OCI-LY7 (cell line): ENCODE measurements around the gene SPTLC1. TPM values are rescaled to one million over a fixed set of nuclear protein-coding genes. Genes with fewer than 3 reads are reported as not detected.
"Not testable (repeated sequence)": the region's sequence is repeated elsewhere in the genome, so short reads cannot be mapped to it uniquely, and the experiment has no call there.

Experiments used
- BruUV-seq: library from RNA; stranded (reverse); fragments of 400-500 nt; replicated peaks from 2 replicates; lab custom pipeline; 2021; lab: Mats Ljungman, UMichigan
- CTCF ChIA-PET: fragments of 300-600 bp; sonication (Branson Sonifier 250); formaldehyde crosslinking; loops from one replicate; lab custom pipeline; 2022; ENCODE audit warnings: antibody characterized with exemption; ENCODE audit not compliant: unreplicated experiment; lab: Charles Lee
- POLR2A ChIA-PET: fragments of 300-600 bp; sonication (Branson Sonifier 250); formaldehyde crosslinking; loops from one replicate; lab custom pipeline; 2022; ENCODE audit warnings: antibody characterized with exemption; lab: Charles Lee
- DNase-seq: peaks from one replicate; pipeline ENCODE4 v3.0.0-alpha.2; 2015; ENCODE audit warnings: low spot score
- H2AFZ ChIP-seq: fragments of 200-600 bp; sonication (generic), shearing (Covaris generic); 2 replicates; pipeline ENCODE4 v1.6.1; 2014; ENCODE audit warnings: mild to moderate bottlenecking, antibody characterized with exemption, low read length, moderate library complexity
- H3K27ac ChIP-seq: fragments of 200-600 bp; sonication (generic); 2 replicates; pipeline ENCODE4 v1.5.1; 2014; ENCODE audit warnings: mixed run types, low read depth, mild to moderate bottlenecking, moderate library complexity, low read length, inconsistent platforms; ENCODE audit not compliant: poor library complexity, severe bottlenecking
- H3K36me3 ChIP-seq: fragments of 200-600 bp; sonication (generic); 2 replicates; pipeline ENCODE4 v1.6.1; 2014; ENCODE audit warnings: mild to moderate bottlenecking, antibody characterized with exemption, low read length, moderate library complexity, mixed read lengths; ENCODE audit not compliant: insufficient read depth
- H3K4me1 ChIP-seq: fragments of 200-600 bp; sonication (generic); 2 replicates; pipeline ENCODE4 v1.5.1; 2014; ENCODE audit warnings: mild to moderate bottlenecking, low read length; ENCODE audit not compliant: insufficient read depth, poor library complexity, severe bottlenecking
- H3K4me2 ChIP-seq: fragments of 200-600 bp; sonication (generic); 2 replicates; pipeline ENCODE4 v1.6.1; 2014; ENCODE audit warnings: mild to moderate bottlenecking, low read length
- H3K4me3 ChIP-seq: fragments of 200-600 bp; sonication (generic); 2 replicates; pipeline ENCODE4 v1.5.1; 2014; ENCODE audit warnings: mild to moderate bottlenecking, low read depth, low read length; ENCODE audit not compliant: poor library complexity, severe bottlenecking
- H3K79me2 ChIP-seq: fragments of 200-600 bp; sonication (generic); 2 replicates; pipeline ENCODE4 v1.6.1; 2016; ENCODE audit warnings: low read depth, mild to moderate bottlenecking, low read length, moderate library complexity, mixed read lengths; ENCODE audit not compliant: insufficient read depth
- H3K9me2 ChIP-seq: fragments of 200-600 bp; sonication (generic); 2 replicates; pipeline ENCODE4 v1.6.1; 2016; ENCODE audit warnings: mild to moderate bottlenecking, low read length, mixed read lengths; ENCODE audit not compliant: insufficient read depth
- H3K9me3 ChIP-seq: fragments of 200-600 bp; sonication (generic); 2 replicates; pipeline ENCODE4 v1.6.1; 2014; ENCODE audit warnings: mild to moderate bottlenecking, mixed run types, low read length, mixed read lengths
- H4K20me1 ChIP-seq: fragments of 200-600 bp; sonication (generic); 2 replicates; pipeline ENCODE4 v1.6.1; 2014; ENCODE audit warnings: mild to moderate bottlenecking, antibody characterized with exemption, low read length, moderate library complexity, mixed read lengths; ENCODE audit not compliant: insufficient read depth
- EZH2phosphoT487 ChIP-seq: fragments of 200-600 bp; sonication (generic); IDR thresholded peaks from 2 replicates; pipeline ENCODE4 v1.6.1; 2018; ENCODE audit warnings: low read depth, borderline replicate concordance, mild to moderate bottlenecking, mixed run types, antibody characterized with exemption, low read length, moderate library complexity, mixed read lengths
- intact Hi-C: fragments of 100-400 bp; cut with micrococcal nuclease; formaldehyde crosslinking; loops from one replicate; pipeline ENCODE4 v1.10.0; 2022; ENCODE audit not compliant: unreplicated experiment
- total RNA-seq, 2 experiments: library from RNA; depleted of rRNA in 1 of 2; stranded (reverse); fragments of >200 nt in 1 of 2; shearing (Covaris generic) in 1 of 2; gene quantifications; 2 replicates each; pipeline ENCODE4 v1.2.3, GENCODE V29; 2014 to 2022
- TF ChIP-seq, protein P1 (sequence below): fragments of 200-600 bp; sonication (generic); conservative IDR thresholded peaks from 2 replicates; pipeline ENCODE4 v1.5.1; 2014; ENCODE audit warnings: mild to moderate bottlenecking, antibody characterized with exemption, low read length, moderate library complexity, mixed read lengths

The SPTLC1 gene
- total RNA-seq, 2 experiments from 2014 or later, result 42.2 to 48.7 TPM

DNA sequence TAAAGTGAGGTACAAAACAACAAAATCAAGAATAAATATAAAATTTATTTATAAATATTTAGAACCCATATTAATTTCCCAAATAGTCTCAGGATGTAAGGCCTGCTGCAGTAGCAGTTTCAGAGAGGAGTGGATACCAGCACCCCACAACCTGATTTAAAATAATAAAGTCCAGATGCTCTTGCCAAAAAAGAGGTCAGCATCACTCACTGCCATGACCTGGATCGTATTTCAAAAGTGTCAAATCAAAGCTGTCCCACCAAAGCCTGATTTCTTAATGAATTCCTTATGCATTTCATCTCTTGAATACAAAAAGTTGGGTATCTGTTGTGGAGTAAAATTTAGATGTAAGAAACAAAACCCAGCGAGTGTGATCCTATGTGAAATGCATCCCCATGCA, 107.2 kb downstream of the SPTLC1 start:
- Histone ChIP-seq H3K4me2 (no peak overlapping the region), H3K4me3 (no peak overlapping the region), H3K79me2 (no peaks in the 10 kb centered on the region), H4K20me1 (no peaks in the 10 kb centered on the region), H3K27ac (no peak overlapping the region), H3K36me3 (no peaks in the 10 kb centered on the region), H3K9me2 (no peaks in the 10 kb centered on the region), H2AFZ (no peak overlapping the region), H3K9me3 (no peaks in the 10 kb centered on the region), H3K4me1 (no peaks in the 10 kb centered on the region)
- ChIA-PET POLR2A (no interaction called here), CTCF (no interaction called here)
- no peak for DNase-seq
- intact Hi-C loops, result no loop called here
- no TSS peak for BruUV-seq
- TF ChIP-seq, protein P1, sequence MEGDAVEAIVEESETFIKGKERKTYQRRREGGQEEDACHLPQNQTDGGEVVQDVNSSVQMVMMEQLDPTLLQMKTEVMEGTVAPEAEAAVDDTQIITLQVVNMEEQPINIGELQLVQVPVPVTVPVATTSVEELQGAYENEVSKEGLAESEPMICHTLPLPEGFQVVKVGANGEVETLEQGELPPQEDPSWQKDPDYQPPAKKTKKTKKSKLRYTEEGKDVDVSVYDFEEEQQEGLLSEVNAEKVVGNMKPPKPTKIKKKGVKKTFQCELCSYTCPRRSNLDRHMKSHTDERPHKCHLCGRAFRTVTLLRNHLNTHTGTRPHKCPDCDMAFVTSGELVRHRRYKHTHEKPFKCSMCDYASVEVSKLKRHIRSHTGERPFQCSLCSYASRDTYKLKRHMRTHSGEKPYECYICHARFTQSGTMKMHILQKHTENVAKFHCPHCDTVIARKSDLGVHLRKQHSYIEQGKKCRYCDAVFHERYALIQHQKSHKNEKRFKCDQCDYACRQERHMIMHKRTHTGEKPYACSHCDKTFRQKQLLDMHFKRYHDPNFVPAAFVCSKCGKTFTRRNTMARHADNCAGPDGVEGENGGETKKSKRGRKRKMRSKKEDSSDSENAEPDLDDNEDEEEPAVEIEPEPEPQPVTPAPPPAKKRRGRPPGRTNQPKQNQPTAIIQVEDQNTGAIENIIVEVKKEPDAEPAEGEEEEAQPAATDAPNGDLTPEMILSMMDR, result no peak

DNA sequence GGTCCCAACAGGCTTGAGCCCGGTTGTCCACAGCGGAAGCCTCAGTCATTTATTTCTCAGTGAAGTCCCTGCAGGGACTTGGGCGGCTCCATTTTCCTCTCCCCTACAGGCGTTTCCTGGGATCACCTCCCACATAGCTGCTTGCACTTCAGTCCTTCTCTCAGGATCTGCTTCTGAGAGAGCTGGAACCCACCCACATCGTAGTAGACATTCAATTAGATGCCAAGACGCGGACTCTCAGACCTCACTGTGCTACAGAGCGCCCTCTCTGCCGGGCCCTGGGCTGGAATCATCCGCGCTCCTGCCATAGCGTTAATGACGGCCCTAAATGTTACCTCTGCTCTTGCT, 111.2 kb downstream of the SPTLC1 start:
- H3K4me2 ChIP-seq, result no peak overlapping the region
- no peaks in the 10 kb centered on the region for H3K9me2 ChIP-seq
- H3K79me2 ChIP-seq, result no peaks in the 10 kb centered on the region
- no peaks in the 10 kb centered on the region for H3K36me3 ChIP-seq
- DNase-seq, result no peak
- POLR2A ChIA-PET, result no interaction called here
- CTCF ChIA-PET, result no interaction called here
- no peak overlapping the region for H3K27ac ChIP-seq
- intact Hi-C loops, result no loop called here
- H3K9me3 ChIP-seq, result no peaks in the 10 kb centered on the region
- no TSS peak for BruUV-seq
- H4K20me1 ChIP-seq, result no peaks in the 10 kb centered on the region
- no peak overlapping the region for H2AFZ ChIP-seq
- H3K4me1 ChIP-seq, result no peaks in the 10 kb centered on the region
- H3K4me3 ChIP-seq, result no peak overlapping the region
- TF ChIP-seq EZH2phosphoT487, result no peak
- TF ChIP-seq, protein P1, result no peak

DNA sequence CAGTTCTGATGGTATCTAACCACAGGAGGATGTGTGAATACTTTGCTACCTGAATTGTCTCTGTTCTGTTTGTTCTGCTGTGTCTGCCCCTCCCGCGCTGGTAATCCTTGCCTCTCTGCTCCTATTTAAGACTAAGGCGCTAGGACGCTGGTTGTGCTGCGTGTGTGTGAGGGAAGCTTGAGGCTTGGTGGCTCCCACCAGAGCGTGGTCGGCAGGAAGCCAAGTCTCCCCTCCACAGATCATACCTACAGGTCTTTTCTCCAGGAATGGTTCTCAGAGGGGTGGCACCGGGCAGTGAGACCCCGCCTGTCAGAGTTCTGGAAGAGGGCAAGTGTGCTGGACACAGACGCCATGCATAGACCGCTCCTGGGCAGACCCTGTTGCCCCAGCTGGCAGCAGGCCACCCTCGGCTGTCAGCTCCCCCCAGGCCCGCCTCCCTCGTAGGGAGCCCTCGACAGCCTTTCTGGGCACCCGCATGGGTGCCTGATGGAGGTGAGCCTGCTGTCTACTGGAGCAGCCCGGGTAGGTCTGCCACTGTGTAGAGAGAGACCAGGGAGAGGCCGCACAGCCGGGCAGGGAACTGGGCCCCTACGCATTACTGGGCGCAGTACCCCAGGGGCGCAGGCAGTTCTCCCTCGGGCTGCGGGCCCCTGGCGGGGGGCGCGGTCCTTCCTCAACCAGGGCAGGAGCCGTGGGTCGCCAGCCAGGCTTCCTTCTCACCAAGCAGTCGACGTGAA, 111.7 kb downstream of the SPTLC1 start:
- TF ChIP-seq, protein P1, result no peak
- TF ChIP-seq EZH2phosphoT487, result no peak
- ChIA-PET POLR2A (no interaction called here), CTCF (no interaction called here)
- intact Hi-C loops, result no loop called here
- DNase-seq, result no peak
- Histone ChIP-seq H3K4me2 (no peak overlapping the region), H3K27ac (no peak overlapping the region), H2AFZ (no peak overlapping the region), H3K9me3 (no peaks in the 10 kb centered on the region), H3K4me1 (no peaks in the 10 kb centered on the region), H3K79me2 (no peaks in the 10 kb centered on the region), H3K36me3 (no peaks in the 10 kb centered on the region), H3K4me3 (no peak overlapping the region), H4K20me1 (no peaks in the 10 kb centered on the region), H3K9me2 (no peaks in the 10 kb centered on the region)
- no TSS peak for BruUV-seq

DNA sequence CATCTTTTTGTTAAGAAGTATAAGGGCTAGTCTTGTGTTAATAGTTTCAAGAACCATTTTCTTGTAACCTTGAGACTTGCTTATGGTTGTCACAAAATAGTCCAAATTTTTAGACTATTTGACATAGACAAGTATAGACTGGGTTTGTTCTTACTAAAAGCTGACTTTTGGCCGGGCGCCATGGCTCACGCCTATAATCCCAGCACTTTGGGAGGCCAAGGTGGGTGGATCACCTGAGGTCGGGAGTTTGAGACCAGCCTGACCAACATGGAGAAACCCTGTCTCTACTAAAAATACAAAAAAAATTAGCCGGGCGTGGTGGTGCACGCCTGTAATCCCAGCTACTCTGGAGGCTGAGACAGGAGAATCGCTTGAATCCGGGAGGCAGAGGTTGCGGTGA, 113.3 kb downstream of the SPTLC1 start:
- intact Hi-C loops, H3K27ac ChIP-seq, H2AFZ ChIP-seq, H3K9me3 ChIP-seq, BruUV-seq, DNase-seq, H3K9me2 ChIP-seq, CTCF ChIA-PET, H3K4me1 ChIP-seq, H3K4me3 ChIP-seq, H3K79me2 ChIP-seq, H3K36me3 ChIP-seq, H3K4me2 ChIP-seq, H4K20me1 ChIP-seq: not testable (repeated sequence)
- POLR2A ChIA-PET, result interaction anchor here (0.6 to 1.1 kb wide), 2 partner anchors 22 to 93 kb away, joined by 3 to 5 read pairs; no protein-coding TSS in a partner anchor
